OCI-LY3 (cell line): ENCODE results near the gene FTSJ1.
A peak's percentile ranks its signal among the peaks of the same experiment; 100 is the strongest.

Experiments
- H2AFZ ChIP-seq: fragments of 200-600, 300-600 bp; shearing (Covaris generic); 2 replicates; pipeline ENCODE4 v1.6.0; 2014; ENCODE audit warnings: antibody characterized with exemption, low read depth, low read length
- H3K27ac ChIP-seq: fragments of 200-600, 300-600 bp; sonication (generic); 2 replicates; pipeline ENCODE4 v1.5.1; 2014; ENCODE audit warnings: mild to moderate bottlenecking, low read length, moderate library complexity, mixed read lengths
- H3K27me3 ChIP-seq: fragments of 200-600, 300-600 bp; sonication (generic); 2 replicates; pipeline ENCODE4 v1.6.1; 2014; ENCODE audit warnings: low read depth, low read length, mixed read lengths
- H3K36me3 ChIP-seq: fragments of 200-600, 300-600 bp; sonication (generic); replicated peaks from 2 replicates; pipeline ENCODE3; 2014; ENCODE audit warnings: low read depth, low read length, mixed read lengths
- H3K4me1 ChIP-seq: fragments of 300-600, 200-600 bp; sonication (generic); 2 replicates; pipeline ENCODE4 v1.6.1; 2014; ENCODE audit warnings: low read length, mixed read lengths
- H3K4me2 ChIP-seq: fragments of 200-600, 300-600 bp; sonication (generic); 2 replicates; pipeline ENCODE4 v1.6.1; 2014; ENCODE audit warnings: low read length, mixed read lengths
- H3K4me3 ChIP-seq: fragments of 300-600, 200-600 bp; sonication (generic); 2 replicates; pipeline ENCODE4 v1.5.1; 2014; ENCODE audit warnings: antibody characterized with exemption, mild to moderate bottlenecking, low read length, moderate library complexity
- H3K79me2 ChIP-seq: fragments of 300-600, 200-600 bp; shearing (Covaris generic); 2 replicates; pipeline ENCODE4 v1.6.1; 2014; ENCODE audit warnings: mild to moderate bottlenecking, low read length, mixed read lengths
- H3K9ac ChIP-seq: fragments of 300-600, 200-600 bp; shearing (Covaris generic); 2 replicates; pipeline ENCODE4 v1.6.0; 2014; ENCODE audit warnings: mild to moderate bottlenecking, low read length, moderate library complexity
- H3K9me3 ChIP-seq: fragments of 200-600, 300-600 bp; shearing (Covaris generic); 2 replicates; pipeline ENCODE4 v1.6.1; 2014; ENCODE audit warnings: low read length, mixed read lengths; ENCODE audit not compliant: insufficient read depth
- H4K20me1 ChIP-seq: fragments of 200-600, 300-600 bp; sonication (generic); 2 replicates; pipeline ENCODE4 v1.6.1; 2016; ENCODE audit warnings: low read length, mixed read lengths; ENCODE audit not compliant: insufficient read depth
- CTCF ChIP-seq: fragments of 200-600, 300-600 bp; sonication (generic); IDR thresholded peaks from 2 replicates; pipeline ENCODE4 v1.5.1; 2014; ENCODE audit warnings: antibody characterized with exemption, low read length, low read depth
- EZH2phosphoT487 ChIP-seq: fragments of 200-600 bp; shearing (Covaris generic); IDR thresholded peaks from 2 replicates; pipeline ENCODE4 v1.6.1; 2018; ENCODE audit warnings: antibody characterized with exemption, mixed run types, low read depth

FTSJ1 gene

GRCh38 chrX:48505481-48505880 is 29.5 kb downstream of the FTSJ1 start:
- H3K9ac ChIP-seq = no peak overlapping the region
- no peaks in the 10 kb centered on the region for H3K27me3 ChIP-seq
- H3K4me2 ChIP-seq = no peak overlapping the region
- H3K4me1 ChIP-seq = peaks cover 5% of the 10 kb centered on the region; the same call in 1 of the 2 replicates
- H3K9me3 ChIP-seq = no peaks in the 10 kb centered on the region
- H3K79me2 ChIP-seq = no peaks in the 10 kb centered on the region
- no peaks in the 10 kb centered on the region for H3K36me3 ChIP-seq
- no peak overlapping the region for H3K4me3 ChIP-seq
- H4K20me1 ChIP-seq = no peaks in the 10 kb centered on the region
- no peak overlapping the region for H3K27ac ChIP-seq
- no peak for TF ChIP-seq EZH2phosphoT487
- no peak for TF ChIP-seq CTCF
- H2AFZ ChIP-seq = no peak overlapping the region

GRCh38 chrX:48507246-48507645 is 31.2 kb downstream of the FTSJ1 start:
- Histone ChIP-seq H4K20me1 (no peaks in the 10 kb centered on the region), H3K9me3 (no peaks in the 10 kb centered on the region), H3K27ac (no peak overlapping the region), H3K4me2 (no peak overlapping the region), H3K9ac (no peak overlapping the region), H3K4me3 (no peak overlapping the region), H3K4me1 (peaks cover 5% of the 10 kb centered on the region; the same call in 1 of the 2 replicates), H2AFZ (no peak overlapping the region), H3K27me3 (no peaks in the 10 kb centered on the region), H3K36me3 (no peaks in the 10 kb centered on the region), H3K79me2 (no peaks in the 10 kb centered on the region)
- TF ChIP-seq CTCF (no peak), EZH2phosphoT487 (no peak)

GRCh38 chrX:48508400-48509244 is 32.6 kb downstream of the FTSJ1 start, which contains the start of gene PORCN:
TSS of gene PORCN (plus strand) at chrX:48508992. CDS start at chrX:48509821, 829 bp downstream.
- Histone ChIP-seq H3K9me3 (no peaks in the 10 kb centered on the region), H2AFZ (peak within 1 kb of the TSS; percentile 88)
- TF ChIP-seq EZH2phosphoT487 = no peak
- TF ChIP-seq CTCF = no peak

GRCh38 chrX:48509245-48509590 is 33.2 kb downstream of the FTSJ1 start:
- H3K4me1 ChIP-seq = peaks cover 5% of the 10 kb centered on the region; the same call in 1 of the 2 replicates
- no peak overlapping the region for H3K27ac ChIP-seq
- TF ChIP-seq EZH2phosphoT487 (no peak), CTCF (no peak)
- H3K9me3 ChIP-seq = no peaks in the 10 kb centered on the region
- peak overlapping the region; percentile 94 for H3K4me3 ChIP-seq
- no peaks in the 10 kb centered on the region for H3K79me2 ChIP-seq
- H2AFZ ChIP-seq = peak overlapping the region; percentile 88
- H3K4me2 ChIP-seq = peak overlapping the region; percentile 87
- H3K9ac ChIP-seq = peak overlapping the region; percentile 88
- H3K27me3 ChIP-seq = no peaks in the 10 kb centered on the region
- no peaks in the 10 kb centered on the region for H3K36me3 ChIP-seq
- no peaks in the 10 kb centered on the region for H4K20me1 ChIP-seq

More at GRCh38 chrX:48508400-48509244, 32.6 kb downstream of the FTSJ1 start, which contains the start of gene PORCN:
- Histone ChIP-seq H3K4me2 (peak within 1 kb of the TSS; percentile 87), H3K4me3 (peak within 1 kb of the TSS; percentile 94), H3K9ac (peak within 1 kb of the TSS; percentile 88), H3K27ac (peak within 1 kb of the TSS; percentile 66), H3K4me1 (peaks cover 5% of the 10 kb centered on the region; the same call in 1 of the 2 replicates), H3K27me3 (no peaks in the 10 kb centered on the region), H3K79me2 (no peaks in the 10 kb centered on the region), H3K36me3 (no peaks in the 10 kb centered on the region), H4K20me1 (no peaks in the 10 kb centered on the region)
